ENCODE results near the gene MYO7B.

The MYO7B gene

GRCh38 chr2:127670957-127671290 is 135.4 kb downstream of the MYO7B start:
- no peaks in the 10 kb centered on the region for H3K36me3 Mint-ChIP-seq (ENCODE audit: low read depth)
- H3K27me3 Mint-ChIP-seq = peaks cover 82% of the 10 kb centered on the region
- no peak overlapping the region for H3K27ac Mint-ChIP-seq
- intact Hi-C loops (cut with micrococcal nuclease) = no loop called here
- no peak overlapping the region for H3K4me3 Mint-ChIP-seq
- no peaks in the 10 kb centered on the region for H3K9me3 Mint-ChIP-seq
- peaks cover 26% of the 10 kb centered on the region for H3K4me1 Mint-ChIP-seq (ENCODE audit: low read depth)

- intact Hi-C loops (cut with micrococcal nuclease) = loop anchor here (2.0 kb wide), 1 partner anchor 29 kb away; the partner anchor contains the start of gene SFT2D3
Observed at GRCh38 chr2:127671557-127672302, 136.2 kb downstream of the MYO7B start.

GRCh38 chr2:127672341-127673224 is 137.1 kb downstream of the MYO7B start:
- peak overlapping the region; percentile 16 for H3K27ac Mint-ChIP-seq
- H3K27me3 Mint-ChIP-seq = peaks cover 82% of the 10 kb centered on the region
- intact Hi-C loops (cut with micrococcal nuclease) = loop anchor here (2.0 kb wide), 1 partner anchor 28 kb away; the partner anchor contains the start of gene SFT2D3
- peak overlapping the region; percentile 19 for H3K4me3 Mint-ChIP-seq
- H3K9me3 Mint-ChIP-seq = no peaks in the 10 kb centered on the region
- peaks cover 26% of the 10 kb centered on the region for H3K4me1 Mint-ChIP-seq (ENCODE audit: low read depth)
- no peaks in the 10 kb centered on the region for H3K36me3 Mint-ChIP-seq (ENCODE audit: low read depth)

More at GRCh38 chr2:127671557-127672302, 136.2 kb downstream of the MYO7B start:
- peak overlapping the region; percentile 16 for H3K27ac Mint-ChIP-seq
- H3K4me3 Mint-ChIP-seq = no peak overlapping the region
- no peaks in the 10 kb centered on the region for H3K36me3 Mint-ChIP-seq (ENCODE audit: low read depth)
- H3K4me1 Mint-ChIP-seq (ENCODE audit: low read depth) = peaks cover 26% of the 10 kb centered on the region
- peaks cover 81% of the 10 kb centered on the region for H3K27me3 Mint-ChIP-seq
- no peaks in the 10 kb centered on the region for H3K9me3 Mint-ChIP-seq

GRCh38 chr2:127673291-127674069 is 138.0 kb downstream of the MYO7B start:
- peak overlapping the region; percentile 57 for H3K27ac Mint-ChIP-seq
- peaks cover 26% of the 10 kb centered on the region for H3K4me1 Mint-ChIP-seq (ENCODE audit: low read depth)
- intact Hi-C loops (cut with micrococcal nuclease) = loop anchor here (2.0 kb wide), 1 partner anchor 27 kb away; the partner anchor contains the start of gene SFT2D3
- H3K36me3 Mint-ChIP-seq (ENCODE audit: low read depth) = no peaks in the 10 kb centered on the region
- H3K9me3 Mint-ChIP-seq = no peaks in the 10 kb centered on the region
- peaks cover 89% of the 10 kb centered on the region for H3K27me3 Mint-ChIP-seq
- peak overlapping the region; percentile 76 for H3K4me3 Mint-ChIP-seq

- H3K36me3 Mint-ChIP-seq (ENCODE audit: low read depth) = no peaks in the 10 kb centered on the region
- intact Hi-C loops (cut with micrococcal nuclease) = no loop called here
- H3K27ac Mint-ChIP-seq = peak overlapping the region; percentile 57
- peak overlapping the region; percentile 76 for H3K4me3 Mint-ChIP-seq
- peaks cover 90% of the 10 kb centered on the region for H3K27me3 Mint-ChIP-seq
- peaks cover 26% of the 10 kb centered on the region for H3K4me1 Mint-ChIP-seq (ENCODE audit: low read depth)
- H3K9me3 Mint-ChIP-seq = no peaks in the 10 kb centered on the region
Observed at GRCh38 chr2:127674241-127675209, 139.0 kb downstream of the MYO7B start.

- Mint-ChIP-seq H3K9me3 (no peaks in the 10 kb centered on the region), H3K27ac (peak within 1 kb of the TSS; percentile 57), H3K4me1 (ENCODE audit: low read depth) (peaks cover 26% of the 10 kb centered on the region), H3K27me3 (peaks cover 86% of the 10 kb centered on the region), H3K4me3 (peak within 1 kb of the TSS; percentile 76), H3K36me3 (ENCODE audit: low read depth) (no peaks in the 10 kb centered on the region)
- intact Hi-C loops (cut with micrococcal nuclease) = no loop called here
Observed at GRCh38 chr2:127675331-127676261, 140.1 kb downstream of the MYO7B start, which contains the start of gene LIMS2. LIMS2 (minus strand) TSS chr2:127675530; CDS start chr2:127675024, 506 bp downstream.

GRCh38 chr2:127676906-127677305 is 141.4 kb downstream of the MYO7B start:
- H3K36me3 Mint-ChIP-seq (ENCODE audit: low read depth) = no peaks in the 10 kb centered on the region
- peaks cover 83% of the 10 kb centered on the region for H3K27me3 Mint-ChIP-seq
- H3K4me3 Mint-ChIP-seq = no peak overlapping the region
- peaks cover 32% of the 10 kb centered on the region for H3K4me1 Mint-ChIP-seq (ENCODE audit: low read depth)
- no peaks in the 10 kb centered on the region for H3K9me3 Mint-ChIP-seq
- intact Hi-C loops (cut with micrococcal nuclease) = no loop called here
- H3K27ac Mint-ChIP-seq = no peak overlapping the region

- Mint-ChIP-seq H3K4me3 (no peak overlapping the region), H3K9me3 (no peaks in the 10 kb centered on the region)
Observed at GRCh38 chr2:127678531-127678930, 143.0 kb downstream of the MYO7B start.

GRCh38 chr2:127678991-127679390 is 143.5 kb downstream of the MYO7B start:
- peaks cover 12% of the 10 kb centered on the region for H3K4me1 Mint-ChIP-seq (ENCODE audit: low read depth)
- intact Hi-C loops (cut with micrococcal nuclease) = no loop called here
- no peak overlapping the region for H3K4me3 Mint-ChIP-seq
- no peaks in the 10 kb centered on the region for H3K36me3 Mint-ChIP-seq (ENCODE audit: low read depth)
- no peaks in the 10 kb centered on the region for H3K9me3 Mint-ChIP-seq
- peaks cover 70% of the 10 kb centered on the region for H3K27me3 Mint-ChIP-seq
- H3K27ac Mint-ChIP-seq = no peak overlapping the region

More at GRCh38 chr2:127678531-127678930, 143.0 kb downstream of the MYO7B start:
- Mint-ChIP-seq H3K27ac (no peak overlapping the region), H3K4me1 (ENCODE audit: low read depth) (peaks cover 16% of the 10 kb centered on the region), H3K27me3 (peaks cover 72% of the 10 kb centered on the region), H3K36me3 (ENCODE audit: low read depth) (no peaks in the 10 kb centered on the region)
- intact Hi-C loops (cut with micrococcal nuclease) = no loop called here

GRCh38 chr2:127679680-127680361 is 144.3 kb downstream of the MYO7B start:
- intact Hi-C loops (cut with micrococcal nuclease) = no loop called here
- no peaks in the 10 kb centered on the region for H3K36me3 Mint-ChIP-seq (ENCODE audit: low read depth)
- H3K27me3 Mint-ChIP-seq = peaks cover 63% of the 10 kb centered on the region
- H3K4me3 Mint-ChIP-seq = no peak overlapping the region
- H3K27ac Mint-ChIP-seq = no peak overlapping the region
- no peaks in the 10 kb centered on the region for H3K9me3 Mint-ChIP-seq
- peaks cover 6% of the 10 kb centered on the region for H3K4me1 Mint-ChIP-seq (ENCODE audit: low read depth)

- peaks cover 6% of the 10 kb centered on the region for H3K4me1 Mint-ChIP-seq (ENCODE audit: low read depth)
- no peaks in the 10 kb centered on the region for H3K9me3 Mint-ChIP-seq
- H3K36me3 Mint-ChIP-seq (ENCODE audit: low read depth) = no peaks in the 10 kb centered on the region
- peaks cover 60% of the 10 kb centered on the region for H3K27me3 Mint-ChIP-seq
- no peak overlapping the region for H3K27ac Mint-ChIP-seq
- H3K4me3 Mint-ChIP-seq = no peak overlapping the region
- intact Hi-C loops (cut with micrococcal nuclease) = no loop called here
Observed at GRCh38 chr2:127680706-127681287, 145.3 kb downstream of the MYO7B start.
